MM.1S (cell line): Measurements from ENCODE around the gene EXOC3L1.

Source experiments
- EZH2 ChIP-seq: fragments of 300-600 bp; sonication (generic); optimal IDR thresholded peaks from 2 replicates; pipeline ENCODE3; 2017; ENCODE audit warnings: low read depth, mild to moderate bottlenecking, antibody characterized with exemption, low read length, mixed read lengths
- EZH2phosphoT487 ChIP-seq: fragments of 300-600 bp; sonication (generic); IDR thresholded peaks from 2 replicates; pipeline ENCODE4 v1.6.1; 2018; ENCODE audit warnings: antibody characterized with exemption, low read length
- TF ChIP-seq, protein P1 (sequence below): fragments of 300-600 bp; sonication (generic); IDR thresholded peaks from 2 replicates; pipeline ENCODE4 v1.5.1; 2016; ENCODE audit warnings: antibody characterized with exemption, low read length, mixed read lengths

GRCh38 chr16:67184453-67184994 is 5.4 kb downstream of the EXOC3L1 start:
- TF ChIP-seq, protein P1, sequence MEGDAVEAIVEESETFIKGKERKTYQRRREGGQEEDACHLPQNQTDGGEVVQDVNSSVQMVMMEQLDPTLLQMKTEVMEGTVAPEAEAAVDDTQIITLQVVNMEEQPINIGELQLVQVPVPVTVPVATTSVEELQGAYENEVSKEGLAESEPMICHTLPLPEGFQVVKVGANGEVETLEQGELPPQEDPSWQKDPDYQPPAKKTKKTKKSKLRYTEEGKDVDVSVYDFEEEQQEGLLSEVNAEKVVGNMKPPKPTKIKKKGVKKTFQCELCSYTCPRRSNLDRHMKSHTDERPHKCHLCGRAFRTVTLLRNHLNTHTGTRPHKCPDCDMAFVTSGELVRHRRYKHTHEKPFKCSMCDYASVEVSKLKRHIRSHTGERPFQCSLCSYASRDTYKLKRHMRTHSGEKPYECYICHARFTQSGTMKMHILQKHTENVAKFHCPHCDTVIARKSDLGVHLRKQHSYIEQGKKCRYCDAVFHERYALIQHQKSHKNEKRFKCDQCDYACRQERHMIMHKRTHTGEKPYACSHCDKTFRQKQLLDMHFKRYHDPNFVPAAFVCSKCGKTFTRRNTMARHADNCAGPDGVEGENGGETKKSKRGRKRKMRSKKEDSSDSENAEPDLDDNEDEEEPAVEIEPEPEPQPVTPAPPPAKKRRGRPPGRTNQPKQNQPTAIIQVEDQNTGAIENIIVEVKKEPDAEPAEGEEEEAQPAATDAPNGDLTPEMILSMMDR = no peak
- TF ChIP-seq EZH2 (no peak), EZH2phosphoT487 (no peak)
